ENCODE results near the gene AGPAT4. TPM values are rescaled to one million over a fixed set of nuclear protein-coding genes. Genes with fewer than 3 reads are reported as not detected.

The AGPAT4 gene
- total and polyA plus RNA-seq, 2 of the 4 experiments (the other 2 are of a cell fraction), result 3.6 to 3.8 TPM

DNA sequence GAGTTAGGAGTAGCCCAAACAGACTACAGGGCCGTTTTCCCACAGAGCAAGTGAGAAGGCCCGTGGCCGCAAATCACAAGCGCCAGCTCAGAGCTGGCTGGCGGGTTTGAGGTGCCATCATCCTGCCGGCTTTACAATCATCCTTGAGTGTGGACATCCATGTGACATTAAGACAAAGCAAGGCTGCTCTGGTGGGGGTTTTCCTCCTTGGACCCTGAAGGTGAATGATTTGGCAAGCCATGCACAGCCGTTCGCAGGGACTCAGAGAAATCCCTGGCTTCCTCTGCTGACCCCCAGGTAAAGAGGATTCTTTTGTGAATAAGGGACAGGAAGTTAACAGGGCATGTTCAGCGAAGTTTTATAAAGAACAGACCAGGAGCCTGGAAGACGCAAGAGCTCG is 137.2 kb downstream of the AGPAT4 start:
- Histone ChIP-seq H2AFZ (replicated peaks; ENCODE audit: low read length, poor library complexity) (no peak overlapping the region), H2BK20ac (ENCODE audit: low read depth, low read length) (no peak overlapping the region), H3K9me1 (ENCODE audit: insufficient read depth, low read length) (peaks cover 12% of the 10 kb centered on the region; the same call in 1 of the 2 replicates), H3K79me1 (ENCODE audit: low read depth in 1 of 2, low read length in 2 of 2) (no peaks in the 10 kb centered on the region), H3K9me3 (ENCODE audit: control insufficient read depth, insufficient read depth, low read length) (no peaks in the 10 kb centered on the region), H3K18ac (ENCODE audit: low read depth, low read length) (no peak overlapping the region), H4K20me1 (ENCODE audit: insufficient read depth, low read length) (no peaks in the 10 kb centered on the region; the same call in 1 of the 2 replicates), H3K4me3 (ENCODE audit: insufficient read depth, low read depth, low read length) (no peak overlapping the region), H3K27ac (ENCODE audit: insufficient read depth, low read length) (no peak overlapping the region), H2AK5ac (ENCODE audit: low read depth, low read length) (no peak overlapping the region), H3K4ac (ENCODE audit: low read depth, low read length) (no peak overlapping the region), H3K23ac (ENCODE audit: low read depth, low read length) (no peak overlapping the region), H4K91ac (ENCODE audit: insufficient read depth, low read depth, low read length) (no peak overlapping the region), H2BK15ac (ENCODE audit: low read depth, low read length) (no peak overlapping the region), H3K9ac (ENCODE audit: low read depth, low read length) (no peak overlapping the region), H4K5ac (ENCODE audit: low read depth, low read length) (no peak overlapping the region), H3K27me3 (ENCODE audit: control insufficient read depth, insufficient read depth, low read length) (no peaks in the 10 kb centered on the region), H4K8ac (ENCODE audit: low read depth in 2 of 2, low read length in 2 of 2) (no peak overlapping the region), H3K14ac (replicated peaks; ENCODE audit: low read depth, low read length) (no peak overlapping the region), H3K36me3 (ENCODE audit: control insufficient read depth, insufficient read depth, low read length) (peaks cover 24% of the 10 kb centered on the region), H2BK120ac (ENCODE audit: low read depth, low read length) (no peak overlapping the region), H2BK5ac (ENCODE audit: low read depth, low read length, poor library complexity, severe bottlenecking) (no peak overlapping the region), H3K4me1 (ENCODE audit: control insufficient read depth, insufficient read depth, low read length) (0 out of 2 replicates have a peak, but pooled peaks cover 1% of the 10 kb centered on the region), H3K4me2 (ENCODE audit: low read depth, low read length) (no peak overlapping the region), H2AK9ac (replicated peaks; ENCODE audit: low read depth, low read length, poor library complexity) (no peak overlapping the region), H3K56ac (ENCODE audit: extremely low read depth, insufficient read depth, low read length) (no peak overlapping the region)
- in situ Hi-C loops (cut with MboI; ENCODE audit: low sequenced_read_pairs) (no loop called here), dilution Hi-C loops (cut with HindIII; ENCODE audit: low sequenced_read_pairs, unreplicated experiment) (no loop called here), intact Hi-C loops (cut with micrococcal nuclease) (no loop called here)
- POLR2A ChIA-PET (ENCODE audit: unreplicated experiment), result no interaction called here
- DNase-seq, result no peak
- TF ChIP-seq RAD21 (IDR thresholded peaks at IDR 0.05; ENCODE audit: low read length), result no peak
- TF ChIP-seq RCOR1 (IDR thresholded peaks at IDR 0.05; ENCODE audit: insufficient replicate concordance, low read length), result no peak
- TF ChIP-seq, protein P1, sequence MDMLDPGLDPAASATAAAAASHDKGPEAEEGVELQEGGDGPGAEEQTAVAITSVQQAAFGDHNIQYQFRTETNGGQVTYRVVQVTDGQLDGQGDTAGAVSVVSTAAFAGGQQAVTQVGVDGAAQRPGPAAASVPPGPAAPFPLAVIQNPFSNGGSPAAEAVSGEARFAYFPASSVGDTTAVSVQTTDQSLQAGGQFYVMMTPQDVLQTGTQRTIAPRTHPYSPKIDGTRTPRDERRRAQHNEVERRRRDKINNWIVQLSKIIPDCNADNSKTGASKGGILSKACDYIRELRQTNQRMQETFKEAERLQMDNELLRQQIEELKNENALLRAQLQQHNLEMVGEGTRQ (IDR thresholded peaks at IDR 0.05; ENCODE audit: low read depth, low read length), result no peak
- no peak for ATAC-seq (ENCODE audit: low read depth)
- 100% methylated on average over 3 of the region's 11 CpGs; no CpG with 5 or more reads in 1 of the 2 experiments for WGBS, 2 experiments (ENCODE audit: extremely low coverage in 2 of 2, insufficient read length in 1 of 2)
- no TSS peak for BruUV-seq (replicated peaks)
- CTCF ChIA-PET, result no interaction called here
